RPMI8226 (cell line): Measurements from ENCODE around the gene FHL1.
"Not testable (repeated sequence)": the region's sequence is repeated elsewhere in the genome, so short reads cannot be mapped to it uniquely, and the experiment has no call there.

Experiments
- DNase-seq: peaks from one replicate; pipeline ENCODE4 v3.0.0-alpha.2; 2015

FHL1 gene

GRCh38 chrX:136147976-136148375 lies 643 bp downstream of the FHL1 start:
- DNase-seq: no peak

- no peak for DNase-seq
These were observed 1.1 kb downstream of the FHL1 start for GRCh38 chrX:136148391-136148790.

DNA sequence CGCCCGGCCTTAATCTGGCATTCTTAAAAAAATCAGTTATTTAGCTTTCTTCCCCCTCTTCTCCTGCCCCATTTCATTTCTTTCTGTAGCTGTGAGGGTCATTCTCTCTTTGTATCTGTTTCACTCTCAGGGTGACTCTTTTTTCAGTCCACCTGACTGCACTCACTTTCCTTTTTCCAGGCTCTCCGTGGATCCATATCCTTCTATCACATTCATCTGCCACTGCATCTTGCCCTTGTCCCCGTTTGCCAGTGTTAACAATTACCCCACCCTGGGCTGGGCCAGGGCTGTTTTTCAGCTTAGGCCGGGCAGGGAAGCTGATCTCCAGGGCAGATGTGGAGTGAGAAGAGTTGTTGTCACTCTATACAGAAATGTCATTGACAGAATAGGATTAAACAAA lies 7.7 kb downstream of the FHL1 start:
- DNase-seq: no peak

DNA sequence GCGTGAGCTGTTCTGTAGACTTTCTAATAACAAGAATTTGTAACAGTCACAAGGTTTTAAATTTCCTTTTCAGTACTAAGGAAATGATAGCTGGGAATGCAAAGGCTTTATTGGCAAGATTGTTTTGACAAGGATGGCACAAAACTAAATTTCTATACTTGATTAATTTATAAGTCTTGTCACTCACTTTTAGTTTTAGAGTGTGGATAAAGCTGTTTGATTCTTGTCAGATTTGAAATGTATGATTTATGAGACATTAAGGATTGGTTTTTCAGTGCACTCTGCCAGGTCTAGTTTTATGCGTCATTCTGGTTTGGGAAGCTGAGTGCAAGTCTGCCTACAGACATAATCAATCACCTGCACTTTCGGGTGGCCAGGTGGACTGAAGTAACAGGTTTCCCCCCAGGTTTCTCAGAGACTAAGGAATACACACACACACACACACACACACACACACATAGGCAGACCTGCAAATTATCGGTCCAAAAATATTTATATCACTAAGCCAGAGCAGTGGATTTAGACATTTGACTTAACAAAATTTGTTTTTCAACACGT lies 9.3 kb downstream of the FHL1 start:
- peak; percentile 22 for DNase-seq

- peak; percentile 57 for DNase-seq
These were observed 9.9 kb downstream of the FHL1 start for GRCh38 chrX:136157187-136157586.

- no peak for DNase-seq
These were observed 11.4 kb downstream of the FHL1 start for GRCh38 chrX:136158685-136159084.

GRCh38 chrX:136159611-136160025 lies 12.3 kb downstream of the FHL1 start:
- DNase-seq: peak; percentile 39

DNA sequence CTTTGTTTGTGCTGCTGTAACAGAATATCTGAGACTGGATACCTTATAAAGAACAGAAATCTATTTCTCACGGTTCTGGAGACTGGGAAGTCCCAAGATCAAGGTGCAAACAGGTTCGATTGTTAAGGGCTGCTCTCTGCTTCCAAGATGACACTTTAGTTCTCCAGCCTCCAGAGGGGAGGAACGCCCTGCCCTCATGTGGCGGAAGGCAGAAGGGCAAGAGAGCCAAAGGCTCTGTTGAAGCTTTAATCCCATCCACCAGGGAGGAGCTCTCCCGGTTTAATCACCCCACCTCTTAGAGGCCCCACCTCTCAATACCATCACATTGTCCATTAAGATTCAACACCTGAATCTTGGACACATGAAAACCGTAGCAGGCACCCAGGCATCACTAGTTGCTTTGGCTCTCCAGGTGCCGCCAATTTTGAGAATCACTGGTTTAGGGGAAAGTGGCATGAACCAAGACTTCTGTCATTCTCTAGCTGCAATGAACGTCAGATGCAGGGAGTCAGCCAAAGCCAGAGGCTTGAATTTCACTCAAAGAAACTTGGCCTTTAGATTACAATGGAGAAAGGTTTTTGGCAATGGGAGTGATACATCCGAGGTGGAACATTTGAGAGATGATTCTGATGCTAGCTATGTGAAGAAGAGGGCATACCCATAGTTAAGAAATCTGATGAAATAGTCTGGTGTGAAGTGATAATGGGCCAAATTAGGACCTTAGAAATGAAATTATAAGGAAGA lies 15.7 kb downstream of the FHL1 start:
- DNase-seq: peak; percentile 56

DNA sequence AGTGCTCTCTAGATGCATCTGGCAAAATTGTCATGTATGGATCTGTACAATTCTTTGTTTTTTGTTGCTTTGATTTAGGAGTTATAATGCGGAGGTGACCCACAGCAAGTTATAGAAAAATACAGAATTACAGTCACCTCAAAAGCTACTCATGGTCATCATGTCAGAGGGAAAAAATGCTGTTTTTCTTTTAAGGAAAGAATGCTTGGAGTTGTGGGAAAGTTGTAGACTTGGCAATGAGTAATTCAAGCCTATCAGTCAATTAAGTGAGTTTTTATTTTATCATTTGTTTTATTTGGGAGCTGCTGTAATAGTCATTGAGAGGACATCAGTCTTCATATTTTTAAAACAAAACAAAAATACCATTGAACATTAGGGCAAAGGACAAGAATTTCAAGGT lies 16.4 kb downstream of the FHL1 start:
- DNase-seq: no peak

- no peak for DNase-seq
These were observed 18.1 kb downstream of the FHL1 start for GRCh38 chrX:136165406-136165805.

DNA sequence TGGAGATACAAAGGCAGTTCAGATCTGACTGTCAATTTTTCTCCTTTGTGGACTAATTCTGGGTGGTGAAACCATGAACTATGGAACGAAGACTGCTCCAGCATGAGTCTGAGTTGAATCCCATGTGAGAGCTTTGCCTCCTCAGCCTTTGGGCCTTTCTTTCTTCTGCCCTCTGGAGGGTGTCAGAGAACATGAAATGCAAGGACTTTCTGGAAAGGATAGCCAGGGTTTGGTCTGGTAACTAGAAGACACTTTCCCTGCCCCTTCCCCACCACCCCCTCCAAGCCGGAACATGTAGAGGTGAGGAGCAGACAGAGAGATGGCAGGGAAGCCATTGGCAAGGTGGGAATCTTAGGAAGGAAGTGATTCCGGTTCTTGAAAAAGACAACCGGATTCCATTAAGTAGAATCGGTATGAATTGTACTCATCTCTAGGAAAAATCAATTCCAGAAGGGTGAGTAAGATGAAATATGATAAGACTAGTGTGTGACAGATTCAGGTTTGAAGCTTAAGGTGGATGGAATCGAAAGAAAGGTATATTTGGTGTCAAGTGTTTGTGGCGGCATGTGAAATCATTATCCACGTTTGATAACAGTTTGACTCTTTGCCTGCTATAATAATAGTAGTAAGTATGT lies 19.0 kb downstream of the FHL1 start:
- DNase-seq: no peak

GRCh38 chrX:136167989-136168388 lies 20.7 kb downstream of the FHL1 start:
- not testable (repeated sequence) for DNase-seq

DNA sequence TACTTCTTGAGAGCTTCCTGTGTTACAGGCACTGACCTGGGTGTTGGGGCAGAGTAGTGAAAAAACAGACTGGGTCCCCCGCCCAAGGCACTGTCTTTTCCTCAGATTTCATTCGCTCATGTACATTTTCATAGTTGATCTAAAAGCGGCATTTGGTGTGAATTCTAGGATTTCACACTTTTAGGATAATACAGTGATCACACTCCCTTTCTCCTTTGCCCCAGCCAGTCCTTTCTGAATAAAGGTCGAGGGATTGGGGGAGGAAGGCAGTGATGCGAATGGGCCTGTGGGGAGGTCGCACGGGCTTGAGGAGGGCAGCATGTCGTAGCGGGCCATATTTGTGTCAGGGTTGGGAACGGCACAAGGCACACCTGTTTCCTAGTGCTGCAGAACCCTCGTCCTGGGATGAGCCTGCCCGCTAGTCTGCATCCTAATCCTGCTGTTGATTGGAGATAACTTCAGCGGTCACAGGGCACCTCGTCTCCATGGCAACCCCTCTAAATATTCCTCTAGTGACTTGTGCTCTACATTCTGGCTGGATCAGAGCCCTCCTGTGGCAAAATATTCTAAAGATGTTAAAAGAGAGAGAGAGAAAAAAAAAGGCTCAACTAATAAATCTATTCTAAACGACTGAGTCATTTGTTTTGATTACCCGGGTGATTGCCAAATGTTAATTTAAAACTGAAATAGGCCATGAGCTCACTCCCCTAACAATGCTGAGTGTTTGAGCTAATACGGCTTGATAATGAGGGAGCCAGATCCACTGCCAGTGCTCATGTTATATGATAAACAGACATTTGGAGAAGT lies 21.8 kb downstream of the FHL1 start:
- DNase-seq: no peak

- DNase-seq: no peak
These were observed 22.9 kb downstream of the FHL1 start for GRCh38 chrX:136170139-136170800.

- no peak for DNase-seq
These were observed 24.1 kb downstream of the FHL1 start for GRCh38 chrX:136171420-136171819.

- no peak for DNase-seq
These were observed 29.1 kb downstream of the FHL1 start for GRCh38 chrX:136176399-136176825.

DNA sequence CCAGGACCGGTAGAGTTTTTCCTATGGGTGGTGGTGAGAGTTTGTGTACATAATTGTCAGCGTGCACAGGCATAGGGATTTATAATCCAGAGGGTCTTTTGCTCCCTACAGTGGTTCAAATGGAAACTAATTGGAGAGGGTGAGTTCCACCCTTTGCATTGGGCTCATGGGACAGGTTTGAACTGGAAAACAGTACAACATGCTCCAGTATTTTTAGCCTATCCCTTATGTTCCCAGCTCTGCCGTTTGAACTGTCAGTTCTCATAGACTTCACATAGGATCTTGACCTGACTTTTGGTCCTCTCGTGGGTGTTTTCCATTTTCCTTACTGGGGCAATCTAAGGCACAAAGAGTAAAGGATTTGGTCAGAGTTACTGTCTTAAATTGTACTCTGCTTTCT lies 31.8 kb downstream of the FHL1 start:
- no peak for DNase-seq

- no peak for DNase-seq
These were observed 35.1 kb downstream of the FHL1 start for GRCh38 chrX:136182414-136182813.

DNA sequence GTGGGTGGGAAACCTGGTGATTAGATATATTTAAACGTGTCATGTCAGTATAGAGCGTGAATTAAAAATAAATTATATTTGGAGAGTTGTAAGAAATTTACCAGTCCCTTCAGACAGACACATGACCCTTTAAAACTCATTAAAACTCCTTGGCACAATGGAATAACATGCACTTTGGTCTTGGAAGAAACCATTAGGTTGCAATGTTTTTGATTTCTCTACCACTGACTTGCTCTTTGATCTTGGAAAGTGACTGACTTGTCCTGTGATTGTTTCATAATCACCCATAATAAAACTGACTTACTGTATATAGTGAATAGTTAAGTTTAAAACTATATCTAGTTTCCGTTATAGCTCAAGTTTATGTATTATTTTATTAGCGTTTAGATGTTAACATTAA lies 35.8 kb downstream of the FHL1 start:
- DNase-seq: no peak

DNA sequence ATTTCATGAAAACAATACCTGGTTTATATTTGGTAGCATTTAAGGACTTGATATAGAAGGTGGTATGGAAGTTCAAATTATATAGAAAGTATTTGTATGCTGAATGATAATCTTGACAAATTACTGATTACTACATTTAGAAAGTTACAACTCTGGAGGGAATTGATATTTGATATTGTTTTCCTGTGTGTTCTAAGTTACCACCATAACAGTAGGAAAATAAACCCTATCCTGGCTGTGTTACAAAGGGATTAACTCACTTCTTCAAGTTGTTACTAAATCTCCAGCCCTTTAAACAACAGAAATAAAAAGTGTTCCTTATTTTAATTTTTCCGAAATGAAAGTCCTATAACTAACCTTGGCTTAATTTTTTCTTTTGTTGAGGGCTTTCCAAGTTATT lies 36.6 kb downstream of the FHL1 start:
- no peak for DNase-seq

DNA sequence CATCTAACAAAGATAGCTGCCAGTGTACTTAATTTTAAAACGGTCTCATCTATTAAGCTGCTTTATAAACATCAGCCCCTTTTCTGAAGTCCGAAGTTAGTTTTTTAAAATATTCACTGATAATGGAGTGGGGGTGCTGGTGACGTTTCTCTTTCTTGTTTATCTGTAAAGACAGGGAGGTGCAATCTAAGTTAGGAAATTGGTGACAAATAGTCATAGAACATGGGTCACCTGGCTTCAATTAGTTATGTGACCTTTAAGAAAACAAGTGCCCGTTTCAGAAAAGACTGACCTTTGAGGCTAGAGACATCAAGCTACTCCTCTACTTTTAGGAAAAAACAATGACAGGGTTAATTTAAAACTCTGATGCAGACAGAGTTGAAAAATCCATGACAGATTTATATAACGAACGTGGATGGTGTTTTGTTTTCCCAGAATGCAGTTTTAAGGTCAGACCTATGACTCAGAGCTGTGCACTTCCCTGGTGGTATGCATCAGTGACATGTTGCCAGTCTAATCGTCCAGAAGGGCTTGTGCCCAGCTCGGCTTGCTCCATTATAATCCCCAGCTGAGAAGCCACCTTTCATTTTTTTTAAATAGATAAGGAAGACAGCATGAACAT lies 38.2 kb downstream of the FHL1 start:
- DNase-seq: no peak

DNA sequence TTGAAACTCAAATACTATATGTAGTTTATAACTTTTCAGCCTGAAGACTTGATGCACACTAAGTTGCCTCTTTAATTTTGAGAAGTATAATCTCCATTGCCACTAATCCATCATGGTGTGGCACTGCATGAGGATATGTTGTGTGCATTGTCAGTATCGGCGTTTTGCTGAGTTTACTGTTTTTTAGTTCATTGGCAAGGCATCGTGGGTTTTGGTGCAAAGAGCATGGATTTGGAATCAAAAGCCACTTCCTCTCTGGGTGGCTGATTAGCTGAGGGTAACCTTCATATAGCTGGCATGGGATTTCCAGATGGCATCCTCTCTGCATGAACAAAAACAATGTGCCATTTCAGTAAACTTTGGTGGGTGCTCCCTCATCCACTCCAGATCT lies 38.7 kb downstream of the FHL1 start:
- no peak for DNase-seq

GRCh38 chrX:136189222-136189621 lies 41.9 kb downstream of the FHL1 start:
- DNase-seq: no peak
